ENCODE measurements around the gene LDLRAD3.

DNA sequence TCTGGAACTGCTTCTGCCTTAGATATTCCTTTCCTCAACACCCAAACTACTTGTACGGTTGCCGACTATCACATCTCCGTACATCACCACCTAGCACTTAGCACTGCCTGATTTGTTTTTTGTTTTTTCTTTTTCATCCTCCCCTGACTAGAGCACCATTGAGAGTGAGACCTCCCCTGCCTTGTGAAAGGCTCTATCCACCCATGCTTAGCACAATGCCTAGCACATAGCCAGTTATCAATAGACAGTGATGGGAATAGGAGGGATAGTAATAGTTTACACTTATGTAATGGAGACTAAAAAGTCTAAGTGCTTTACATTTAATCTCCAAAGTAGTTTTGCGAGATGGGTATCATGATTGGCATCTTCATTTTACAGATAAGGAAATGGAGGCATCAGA is 115.8 kb downstream of the LDLRAD3 start:
- TF ChIP-seq POLR2A (IDR thresholded peaks at IDR 0.05) = no peak
- TF ChIP-seq, protein P1, sequence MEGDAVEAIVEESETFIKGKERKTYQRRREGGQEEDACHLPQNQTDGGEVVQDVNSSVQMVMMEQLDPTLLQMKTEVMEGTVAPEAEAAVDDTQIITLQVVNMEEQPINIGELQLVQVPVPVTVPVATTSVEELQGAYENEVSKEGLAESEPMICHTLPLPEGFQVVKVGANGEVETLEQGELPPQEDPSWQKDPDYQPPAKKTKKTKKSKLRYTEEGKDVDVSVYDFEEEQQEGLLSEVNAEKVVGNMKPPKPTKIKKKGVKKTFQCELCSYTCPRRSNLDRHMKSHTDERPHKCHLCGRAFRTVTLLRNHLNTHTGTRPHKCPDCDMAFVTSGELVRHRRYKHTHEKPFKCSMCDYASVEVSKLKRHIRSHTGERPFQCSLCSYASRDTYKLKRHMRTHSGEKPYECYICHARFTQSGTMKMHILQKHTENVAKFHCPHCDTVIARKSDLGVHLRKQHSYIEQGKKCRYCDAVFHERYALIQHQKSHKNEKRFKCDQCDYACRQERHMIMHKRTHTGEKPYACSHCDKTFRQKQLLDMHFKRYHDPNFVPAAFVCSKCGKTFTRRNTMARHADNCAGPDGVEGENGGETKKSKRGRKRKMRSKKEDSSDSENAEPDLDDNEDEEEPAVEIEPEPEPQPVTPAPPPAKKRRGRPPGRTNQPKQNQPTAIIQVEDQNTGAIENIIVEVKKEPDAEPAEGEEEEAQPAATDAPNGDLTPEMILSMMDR (IDR thresholded peaks at IDR 0.05 in 8 of 11, conservative IDR thresholded peaks at IDR 0.05 in 3 of 11) = no peak
- TF ChIP-seq POLR2AphosphoS5 (IDR thresholded peaks at IDR 0.05) = no peak

All from spleen (tissue), 7 donors.